HCT116 (cell line): ENCODE measurements around the gene ARHGEF37. TPM values are rescaled to one million over a fixed set of nuclear protein-coding genes. Genes with fewer than 3 reads are reported as not detected.

Experiments used
- ATAC-seq: fragments of 200-7000 bp; cut with Tn5 transposase; 2 replicates; pipeline ENCODE4 v1.9.1; 2020; ENCODE audit warnings: mild to moderate bottlenecking, moderate library complexity
- BruUV-seq: library from RNA; stranded (reverse); fragments of 400-500 nt; replicated peaks from 2 replicates; lab custom pipeline; 2021; lab: Mats Ljungman, UMichigan
- CTCF ChIA-PET: fragments of 300-600 bp; sonication (Branson Sonifier 250); formaldehyde crosslinking; loops from one replicate; lab custom pipeline; 2021; ENCODE audit warnings: antibody characterized with exemption; lab: Charles Lee
- POLR2A ChIA-PET: fragments of 300-600, 350-600 bp; sonication (Branson Sonifier 250); formaldehyde crosslinking; loops from one replicate; lab custom pipeline; 2021; ENCODE audit warnings: antibody characterized with exemption; lab: Charles Lee
- RAD21 ChIA-PET, 2 experiments: fragments of 300-600 bp; sonication (Branson Sonifier 250); formaldehyde crosslinking; loops; one replicate each; lab custom pipeline; 2023; ENCODE audit warnings: low total read pairs in 2 of 2; ENCODE audit not compliant: uncharacterized antibody in 2 of 2, unreplicated experiment in 2 of 2, low non-redundant PET in 1 of 2; lab: Charles Lee
- DNase-seq: peaks from one replicate; pipeline ENCODE4 v3.0.0-alpha.2; 2010; ENCODE audit warnings: low read depth, low spot score
- H2AFZ ChIP-seq: fragments of 200-600 bp; shearing (Covaris generic), sonication (generic); 2 replicates; pipeline ENCODE4 v1.6.1; 2017; ENCODE audit warnings: low read depth, mixed run types, mixed read lengths, antibody characterized with exemption, low read length; ENCODE audit not compliant: poor library complexity, severe bottlenecking
- H3K27ac ChIP-seq: 2 replicates; pipeline ENCODE4 v1.5.1; 2012; ENCODE audit warnings: low read depth, low read length
- H3K27me3 ChIP-seq: fragments of 200-600 bp; sonication (generic); 2 replicates; pipeline ENCODE4 v1.6.1; 2016; ENCODE audit warnings: mixed run types, low read length, mixed read lengths; ENCODE audit not compliant: insufficient read depth
- H3K36me3 ChIP-seq, 2 experiments: fragments of 200-500 bp in 1 of 2; fragments of 200-600 bp in 1 of 2; sonication (Bioruptor generic) in 1 of 2; sonication (generic) in 1 of 2; 2 replicates each; pipeline versions ENCODE4 v1.5.1 to v1.6.1; 2014 to 2016; ENCODE audit warnings: low read length in 2 of 2, inconsistent platforms in 1 of 2, mixed read lengths in 1 of 2, mixed run types in 1 of 2; ENCODE audit not compliant: insufficient read depth in 2 of 2, control insufficient read depth in 1 of 2
- H3K4me1 ChIP-seq, 2 experiments: fragments of 200-600 bp in 1 of 2; sonication (generic) in 1 of 2; 2 replicates each; pipeline versions ENCODE4 v1.5.1 to v1.6.1; 2012 to 2017; ENCODE audit warnings: low read length in 2 of 2, inconsistent platforms in 1 of 2, mild to moderate bottlenecking in 1 of 2, mixed read lengths in 1 of 2, mixed run types in 1 of 2, moderate library complexity in 1 of 2; ENCODE audit not compliant: insufficient read depth in 2 of 2, control insufficient read depth in 1 of 2
- H3K4me2 ChIP-seq: fragments of 200-600 bp; sonication (generic); 2 replicates; pipeline ENCODE4 v1.6.1; 2017; ENCODE audit warnings: mixed run types, low read length, mixed read lengths
- H3K4me3 ChIP-seq, 2 experiments: fragments of 200-600 bp in 1 of 2; sonication (generic) in 1 of 2; replicated peaks in 1 of 2; 2 replicates each; pipeline ENCODE4 v1.5.1; 2011 to 2016; ENCODE audit warnings: low read length in 2 of 2, control low read depth in 1 of 2, low read depth in 1 of 2, mild to moderate bottlenecking in 1 of 2, mixed read lengths in 1 of 2, mixed run types in 1 of 2
- H3K79me2 ChIP-seq: fragments of 200-600 bp; sonication (generic); 2 replicates; pipeline ENCODE4 v1.6.1; 2017; ENCODE audit warnings: mild to moderate bottlenecking, mixed run types, low read length, moderate library complexity, mixed read lengths; ENCODE audit not compliant: insufficient read depth
- H3K9ac ChIP-seq: fragments of 200-600 bp; sonication (generic); 2 replicates; pipeline ENCODE4 v1.6.1; 2016; ENCODE audit warnings: low read length, mixed read lengths
- H3K9me2 ChIP-seq: fragments of 200-600 bp; sonication (generic), shearing (Covaris generic); 2 replicates; pipeline ENCODE4 v1.6.1; 2017; ENCODE audit warnings: mixed run types, mild to moderate bottlenecking, moderate library complexity; ENCODE audit not compliant: insufficient read depth
- H3K9me3 ChIP-seq, 2 experiments: fragments of 200-500 bp in 1 of 2; fragments of 200-600 bp in 1 of 2; sonication (Bioruptor generic) in 1 of 2; sonication (generic) in 1 of 2; 2 replicates each; pipeline ENCODE4 v1.6.1; 2014 to 2017; ENCODE audit warnings: low read length in 2 of 2, mixed read lengths in 2 of 2, inconsistent platforms in 1 of 2, low read depth in 1 of 2, mild to moderate bottlenecking in 1 of 2, mixed run types in 1 of 2, moderate library complexity in 1 of 2; ENCODE audit not compliant: control insufficient read depth in 1 of 2, insufficient read depth in 1 of 2
- H4K20me1 ChIP-seq: fragments of 200-600 bp; sonication (generic), shearing (Covaris generic); 2 replicates; pipeline ENCODE4 v1.6.1; 2017; ENCODE audit warnings: mixed run types, mild to moderate bottlenecking, moderate library complexity; ENCODE audit not compliant: insufficient read depth
- CBX3 ChIP-seq: IDR thresholded peaks from 2 replicates; pipeline ENCODE4 v1.6.1; 2012; ENCODE audit warnings: low read depth
- CEBPB ChIP-seq: IDR thresholded peaks from 2 replicates; pipeline ENCODE4 v1.6.1; 2012; ENCODE audit warnings: low read depth
- EGR1 ChIP-seq: IDR thresholded peaks from 2 replicates; pipeline ENCODE4 v1.6.1; 2012; ENCODE audit warnings: low read depth
- ELF1 ChIP-seq: IDR thresholded peaks from 2 replicates; pipeline ENCODE4 v1.6.1; 2012; ENCODE audit warnings: low read depth, borderline replicate concordance
- EZH2 ChIP-seq: fragments of 200-600 bp; sonication (generic); IDR thresholded peaks from 2 replicates; pipeline ENCODE4 v1.6.1; 2017; ENCODE audit warnings: antibody characterized with exemption, mixed run types
- FOSL1 ChIP-seq: IDR thresholded peaks from 2 replicates; pipeline ENCODE4 v1.6.1; 2012; ENCODE audit warnings: low read depth
- JUND ChIP-seq: IDR thresholded peaks from 2 replicates; pipeline ENCODE4 v1.6.1; 2012
- MAX ChIP-seq: IDR thresholded peaks from 2 replicates; pipeline ENCODE4 v1.6.1; 2012
- POLR2A ChIP-seq: IDR thresholded peaks from 2 replicates; pipeline ENCODE4 v1.7.0; 2011; ENCODE audit warnings: borderline replicate concordance; ENCODE audit not compliant: insufficient read depth, insufficient read length; ENCODE audit errors: extremely low read depth
- POLR2AphosphoS5 ChIP-seq: IDR thresholded peaks from 2 replicates; pipeline ENCODE4 v1.6.1; 2011; ENCODE audit warnings: mild to moderate bottlenecking, low read depth, low read length, moderate library complexity
- RAD21 ChIP-seq: IDR thresholded peaks from 2 replicates; pipeline ENCODE4 v1.6.1; 2012; ENCODE audit warnings: low read depth, mild to moderate bottlenecking
- SP1 ChIP-seq: IDR thresholded peaks from 2 replicates; pipeline ENCODE4 v1.6.1; 2012; ENCODE audit warnings: low read depth
- SRF ChIP-seq: IDR thresholded peaks from 2 replicates; pipeline ENCODE4 v1.6.1; 2012; ENCODE audit warnings: low read depth
- TCF7L2 ChIP-seq: IDR thresholded peaks from 2 replicates; pipeline ENCODE4 v1.7.0; 2011; ENCODE audit warnings: borderline replicate concordance, inconsistent platforms; ENCODE audit not compliant: insufficient read depth, insufficient read length; ENCODE audit errors: extremely low read depth
- YY1 ChIP-seq: IDR thresholded peaks from 2 replicates; pipeline ENCODE4 v1.6.1; 2011; ENCODE audit warnings: low read length, low read depth, moderate library complexity, mild to moderate bottlenecking; ENCODE audit not compliant: insufficient replicate concordance; ENCODE audit errors: extremely low read depth
- ZBTB33 ChIP-seq: IDR thresholded peaks from 2 replicates; pipeline ENCODE4 v1.6.1; 2011; ENCODE audit warnings: mild to moderate bottlenecking, low read length, moderate library complexity; ENCODE audit not compliant: insufficient replicate concordance; ENCODE audit errors: extremely low read depth
- ZNF274 ChIP-seq: fragments of 200-500 bp; sonication (Bioruptor generic); IDR thresholded peaks from 2 replicates; pipeline ENCODE4 v1.6.1; 2014; ENCODE audit warnings: mild to moderate bottlenecking, low read depth, low read length, inconsistent platforms
- intact Hi-C: fragments of 100-400 bp; cut with micrococcal nuclease; formaldehyde crosslinking; loops from 2 replicates; pipeline ENCODE4 v1.10.0; 2022
- total RNA-seq: library from RNA; stranded (reverse); gene quantifications from one replicate; pipeline ENCODE4 v1.2.1, GENCODE V29; 2021; ENCODE audit not compliant: unreplicated experiment

ARHGEF37 gene
- total RNA-seq, 1 experiment from 2014 or later: 7.0 TPM

- Histone ChIP-seq H3K9me3 (peaks cover 8 to 9% of the 10 kb centered on the region in 2 experiments; a peak in 2 of 4 replicates), H3K36me3 (peaks cover 0 to 7% of the 10 kb centered on the region in 2 experiments; a peak in 1 of 4 replicates), H3K9ac (no peak overlapping the region), H3K27me3 (no peaks in the 10 kb centered on the region), H3K79me2 (no peaks in the 10 kb centered on the region), H4K20me1 (no peaks in the 10 kb centered on the region), H3K4me2 (no peak overlapping the region), H3K27ac (no peak overlapping the region), H3K4me3 (no peak overlapping the region), H3K4me1 (peaks cover 2 to 24% of the 10 kb centered on the region in 2 experiments; a peak in 3 of 4 replicates), H3K9me2 (no peaks in the 10 kb centered on the region), H2AFZ (no peak overlapping the region)
- DNase-seq (no peak), ATAC-seq (no peak)
- ChIA-PET POLR2A (interaction anchor here (0.6 kb wide), 1 partner anchor 177 kb away, joined by 3 read pairs; no protein-coding TSS in a partner anchor), RAD21 (interaction anchor here in 1 of 2 experiments (0.6 kb wide), 1 partner anchor 50 kb away, joined by 5 read pairs; no protein-coding TSS in a partner anchor), CTCF (no interaction called here)
- no TSS peak for BruUV-seq
- no peak for TF ChIP-seq ZNF274
- intact Hi-C loops: no loop called here
These were observed 33.0 kb downstream of the ARHGEF37 start for GRCh38 chr5:149614034-149614907.

- Histone ChIP-seq H3K27ac (no peak overlapping the region), H3K4me3 (no peak overlapping the region), H3K9ac (no peak overlapping the region), H3K79me2 (no peaks in the 10 kb centered on the region), H2AFZ (no peak overlapping the region), H3K4me2 (no peak overlapping the region), H3K27me3 (no peaks in the 10 kb centered on the region), H3K36me3 (no peaks in the 10 kb centered on the region), H3K9me3 (no peaks in the 10 kb centered on the region), H4K20me1 (no peaks in the 10 kb centered on the region), H3K9me2 (no peaks in the 10 kb centered on the region), H3K4me1 (peaks cover 2 to 24% of the 10 kb centered on the region in 2 experiments; a peak in 3 of 4 replicates)
- no peak for TF ChIP-seq SP1
- no peak for TF ChIP-seq CBX3
- TF ChIP-seq ZBTB33: no peak
- TF ChIP-seq ZNF274: no peak
- no peak for TF ChIP-seq RAD21
- TF ChIP-seq JUND: no peak
- no peak for TF ChIP-seq CEBPB
- no peak for TF ChIP-seq SRF
- TF ChIP-seq POLR2A: no peak
- no peak for TF ChIP-seq MAX
- no peak for TF ChIP-seq TCF7L2
- TF ChIP-seq YY1: no peak
- TF ChIP-seq FOSL1: no peak
- TF ChIP-seq ELF1: no peak
- TF ChIP-seq EGR1: no peak
- TF ChIP-seq POLR2AphosphoS5: no peak
- no peak for TF ChIP-seq EZH2
- ATAC-seq (no peak), DNase-seq (no peak)
- no TSS peak for BruUV-seq
- ChIA-PET RAD21 (no interaction called here), POLR2A (no interaction called here), CTCF (no interaction called here)
- intact Hi-C loops: loop anchor here (5.0 kb wide), 1 partner anchor 249 kb away; no protein-coding TSS in a partner anchor
These were observed 34.7 kb downstream of the ARHGEF37 start for GRCh38 chr5:149615976-149616375.
